ENCODE measurements around the gene WDR43. TPM values are rescaled to one million over a fixed set of nuclear protein-coding genes. Genes with fewer than 3 reads are reported as not detected.
"Not testable (repeated sequence)": the region's sequence is repeated elsewhere in the genome, so short reads cannot be mapped to it uniquely, and the experiment has no call there.

The WDR43 gene
- total RNA-seq, 1 donor from 2014 or later = 52.0 TPM

GRCh38 chr2:28962505-28962904 is 68.0 kb downstream of the WDR43 start:
- no peak for DNase-seq (ENCODE audit: low spot score)

- DNase-seq (ENCODE audit: low spot score) = no peak
Measured at GRCh38 chr2:28970464-28971160, 76.1 kb downstream of the WDR43 start.

- DNase-seq (ENCODE audit: low spot score) = no peak
Measured at GRCh38 chr2:28972778-28973335, 78.4 kb downstream of the WDR43 start.

GRCh38 chr2:28974252-28974651 is 79.8 kb downstream of the WDR43 start:
- no peak for DNase-seq (ENCODE audit: low spot score)

GRCh38 chr2:28975671-28976070 is 81.2 kb downstream of the WDR43 start:
- DNase-seq (ENCODE audit: low spot score) = no peak

- DNase-seq (ENCODE audit: low spot score) = peak; percentile 34
Measured at GRCh38 chr2:28976584-28976983, 82.1 kb downstream of the WDR43 start.

- no peak for DNase-seq (ENCODE audit: low spot score)
Measured at GRCh38 chr2:28977176-28977875, 82.9 kb downstream of the WDR43 start.

- DNase-seq (ENCODE audit: low spot score) = not testable (repeated sequence)
Measured at GRCh38 chr2:28978001-28978400, 83.5 kb downstream of the WDR43 start.

GRCh38 chr2:28978606-28979005 is 84.1 kb downstream of the WDR43 start:
- DNase-seq (ENCODE audit: low spot score) = no peak

- no peak for DNase-seq (ENCODE audit: low spot score)
Measured at GRCh38 chr2:28979041-28979440, 84.6 kb downstream of the WDR43 start.

GRCh38 chr2:28979576-28980366 is 85.3 kb downstream of the WDR43 start:
- no peak for DNase-seq (ENCODE audit: low spot score)

- DNase-seq (ENCODE audit: low spot score) = no peak
Measured at GRCh38 chr2:28980368-28981015, 86.0 kb downstream of the WDR43 start.

- DNase-seq (ENCODE audit: low spot score) = peak; percentile 35
Measured at GRCh38 chr2:28981016-28981441, 86.6 kb downstream of the WDR43 start, which contains the start of gene TOGARAM2. Gene TOGARAM2, plus strand, starts transcription at chr2:28981298. Its CDS starts 13,537 bp downstream, at chr2:28994835.

GRCh38 chr2:28981620-28982376 is 87.3 kb downstream of the WDR43 start:
- DNase-seq (ENCODE audit: low spot score) = no peak

GRCh38 chr2:28982381-28982950 is 88.0 kb downstream of the WDR43 start:
- DNase-seq (ENCODE audit: low spot score) = no peak

- DNase-seq (ENCODE audit: low spot score) = no peak
Measured at GRCh38 chr2:28986429-28986828, 92.0 kb downstream of the WDR43 start.

- DNase-seq (ENCODE audit: low spot score) = no peak
Measured at GRCh38 chr2:28989973-28990372, 95.5 kb downstream of the WDR43 start.

GRCh38 chr2:28990445-28990844 is 96.0 kb downstream of the WDR43 start:
- DNase-seq (ENCODE audit: low spot score) = no peak

GRCh38 chr2:28991021-28991420 is 96.6 kb downstream of the WDR43 start:
- DNase-seq (ENCODE audit: low spot score) = no peak

- DNase-seq (ENCODE audit: low spot score) = no peak
Measured at GRCh38 chr2:28991460-28991859, 97.0 kb downstream of the WDR43 start.
